HEK293T (cell line): ENCODE measurements around the gene CYREN.
"Not testable (repeated sequence)": the region's sequence is repeated elsewhere in the genome, so short reads cannot be mapped to it uniquely, and the experiment has no call there.

Source experiments
- CTCF ChIA-PET: fragments of 350-600 bp; formaldehyde crosslinking; extraction: SDS; loops from one replicate; lab custom pipeline; 2021; ENCODE audit warnings: antibody characterized with exemption, inconsistent platforms; lab: Yijun Ruan, JAX
- POLR2A ChIA-PET: fragments of 350-600 bp; formaldehyde crosslinking; extraction: SDS; loops from one replicate; lab custom pipeline; 2020; ENCODE audit warnings: antibody characterized with exemption, inconsistent platforms; lab: Yijun Ruan, JAX
- DNase-seq: peaks from one replicate; pipeline ENCODE4 v3.0.0; 2012; ENCODE audit warnings: mixed read lengths; ENCODE audit errors: extremely low spot score
- ARNT ChIP-seq: fragments of 450-650 bp; IDR thresholded peaks from 2 replicates; pipeline ENCODE4 v1.6.1; 2017; ENCODE audit warnings: mild to moderate bottlenecking
- BHLHE40 ChIP-seq: fragments of 450-650 bp; IDR thresholded peaks from 2 replicates; pipeline ENCODE4 v1.6.1; 2016; ENCODE audit warnings: mild to moderate bottlenecking, moderate library complexity, borderline replicate concordance
- CTBP1 ChIP-seq: fragments of 450-650 bp; IDR thresholded peaks from 2 replicates; pipeline ENCODE4 v1.6.1; 2016; ENCODE audit warnings: borderline replicate concordance
- ELF4 ChIP-seq: fragments of 450-650 bp; IDR thresholded peaks from 2 replicates; pipeline ENCODE4 v1.6.1; 2017; ENCODE audit warnings: antibody characterized with exemption
- FOXA1 ChIP-seq: fragments of 450-650 bp; IDR thresholded peaks from 2 replicates; pipeline ENCODE4 v1.6.1; 2016; ENCODE audit warnings: mild to moderate bottlenecking
- FOXK2 ChIP-seq: fragments of 450-650 bp; IDR thresholded peaks from 2 replicates; pipeline ENCODE4 v1.6.1; 2016; ENCODE audit warnings: mild to moderate bottlenecking
- FOXM1 ChIP-seq: fragments of 450-650 bp; IDR thresholded peaks from 2 replicates; pipeline ENCODE4 v1.6.1; 2017; ENCODE audit warnings: mild to moderate bottlenecking, borderline replicate concordance
- HDGF ChIP-seq: fragments of 450-650 bp; IDR thresholded peaks from 2 replicates; pipeline ENCODE4 v1.6.1; 2017; ENCODE audit warnings: antibody characterized with exemption, borderline replicate concordance
- L3MBTL2 ChIP-seq: fragments of 450-650 bp; conservative IDR thresholded peaks from 2 replicates; pipeline ENCODE4 v1.6.1; 2016; ENCODE audit warnings: mild to moderate bottlenecking
- LEF1 ChIP-seq: fragments of 450-650 bp; IDR thresholded peaks from 2 replicates; pipeline ENCODE4 v1.6.1; 2017; ENCODE audit warnings: mild to moderate bottlenecking, borderline replicate concordance
- NFRKB ChIP-seq: fragments of 450-650 bp; IDR thresholded peaks from 2 replicates; pipeline ENCODE4 v1.6.1; 2016; ENCODE audit warnings: mild to moderate bottlenecking, moderate library complexity
- SP1 ChIP-seq: fragments of 450-650 bp; IDR thresholded peaks from 2 replicates; pipeline ENCODE4 v1.6.1; 2017
- SUZ12 ChIP-seq: fragments of 450-650 bp; IDR thresholded peaks from 2 replicates; pipeline ENCODE4 v1.6.1; 2016; ENCODE audit warnings: mild to moderate bottlenecking
- TARDBP ChIP-seq: fragments of 450-650 bp; IDR thresholded peaks from 2 replicates; pipeline ENCODE4 v1.6.1; 2016
- ZNF384 ChIP-seq: fragments of 450-650 bp; IDR thresholded peaks from 2 replicates; pipeline ENCODE4 v1.6.1; 2016
- TF ChIP-seq, protein P1 (sequence below): fragments of 450-650 bp; IDR thresholded peaks from 2 replicates; pipeline ENCODE4 v1.6.1; 2016

CYREN gene

DNA sequence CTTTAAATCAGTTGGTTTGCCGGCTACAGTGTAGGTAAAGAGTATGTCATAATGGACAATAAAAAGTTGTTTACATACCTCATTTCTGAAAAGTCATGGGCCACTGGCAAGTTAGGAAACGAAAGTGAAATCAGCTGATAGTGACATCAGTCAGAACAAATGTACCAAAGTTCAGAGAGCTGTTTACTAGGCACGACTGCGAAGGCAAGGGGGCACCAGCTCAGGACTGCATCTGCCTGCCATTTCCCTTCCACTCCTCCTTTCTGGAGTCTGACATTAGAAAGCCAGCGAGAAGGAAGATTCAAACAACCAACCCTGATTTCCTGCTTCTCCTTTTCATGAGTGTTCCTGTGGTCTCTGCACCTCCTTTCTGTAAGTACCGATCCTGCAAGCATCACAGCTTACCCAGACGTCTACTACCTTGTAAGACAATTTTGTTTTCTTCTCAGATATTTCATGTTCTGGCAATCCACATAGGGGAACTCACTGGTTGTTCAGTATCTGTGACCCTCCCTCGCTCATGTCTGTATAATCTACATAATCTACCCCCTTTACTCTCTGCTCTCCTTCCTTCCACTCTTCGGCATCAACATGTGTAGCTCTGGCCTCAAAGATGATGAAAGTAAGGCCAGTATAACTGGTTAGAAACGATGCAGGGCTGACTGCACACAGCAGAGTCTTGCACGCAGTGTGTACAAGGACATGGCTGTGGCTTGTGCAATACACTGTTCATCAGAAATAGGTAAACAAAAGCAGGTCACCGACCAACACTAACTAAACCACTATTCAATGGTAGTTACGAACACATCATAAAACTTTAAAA lies 22.4 kb downstream of the CYREN start, which contains the start of gene TMEM140:
TMEM140 (plus strand) TSS at position 174 of the 823 bp plus-strand sequence. CDS start 16,370 bp downstream, outside the sequence.
- POLR2A ChIA-PET, result interaction anchor here (1.0 to 1.2 kb wide), 2 partner anchors 12 to 21 kb away, joined by 3 to 4 read pairs; no protein-coding TSS in a partner anchor
- TF ChIP-seq ELF4 (no peak), SP1 (no peak), TARDBP (no peak), L3MBTL2 (no peak), ZNF384 (no peak), NFRKB (no peak), BHLHE40 (no peak), ARNT (no peak), FOXA1 (no peak), HDGF (no peak), LEF1 (no peak), CTBP1 (no peak), FOXK2 (no peak), FOXM1 (no peak)
- no peak for DNase-seq
- CTCF ChIA-PET, result no interaction called here

DNA sequence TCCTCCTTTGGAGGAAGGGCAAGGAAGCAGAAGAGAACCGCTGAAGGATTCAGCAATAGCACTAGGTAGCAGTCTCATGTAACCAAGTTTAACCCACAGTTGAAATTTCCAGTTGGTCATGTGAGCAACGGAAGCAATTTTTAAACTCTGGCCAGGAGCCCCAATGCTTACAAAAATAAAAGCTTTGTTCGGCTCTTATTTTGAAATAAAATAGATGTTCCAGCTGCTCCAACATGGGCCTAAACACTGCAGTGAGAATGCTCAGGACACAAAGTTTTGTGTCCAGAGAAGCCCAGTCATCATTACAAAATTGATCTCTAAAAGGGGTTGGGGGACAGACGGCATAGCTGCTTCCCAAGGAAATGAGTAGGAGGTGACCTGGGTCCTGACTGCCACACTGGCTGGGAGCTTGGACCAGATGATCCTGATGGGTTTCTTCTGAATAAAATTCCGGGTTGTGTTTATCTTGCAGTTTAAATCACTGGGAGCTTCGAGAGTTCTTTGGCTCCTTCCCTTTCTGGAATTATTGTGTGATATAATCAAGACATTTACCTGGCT lies 23.1 kb downstream of the CYREN start:
- ChIA-PET POLR2A (interaction anchor here (1.0 to 1.2 kb wide), 2 partner anchors 13 to 22 kb away, joined by 3 to 4 read pairs; no protein-coding TSS in a partner anchor), CTCF (no interaction called here)
- no peak for TF ChIP-seq ARNT
- TF ChIP-seq L3MBTL2, result no peak
- no peak for TF ChIP-seq FOXK2
- TF ChIP-seq HDGF, result no peak
- no peak for DNase-seq

DNA sequence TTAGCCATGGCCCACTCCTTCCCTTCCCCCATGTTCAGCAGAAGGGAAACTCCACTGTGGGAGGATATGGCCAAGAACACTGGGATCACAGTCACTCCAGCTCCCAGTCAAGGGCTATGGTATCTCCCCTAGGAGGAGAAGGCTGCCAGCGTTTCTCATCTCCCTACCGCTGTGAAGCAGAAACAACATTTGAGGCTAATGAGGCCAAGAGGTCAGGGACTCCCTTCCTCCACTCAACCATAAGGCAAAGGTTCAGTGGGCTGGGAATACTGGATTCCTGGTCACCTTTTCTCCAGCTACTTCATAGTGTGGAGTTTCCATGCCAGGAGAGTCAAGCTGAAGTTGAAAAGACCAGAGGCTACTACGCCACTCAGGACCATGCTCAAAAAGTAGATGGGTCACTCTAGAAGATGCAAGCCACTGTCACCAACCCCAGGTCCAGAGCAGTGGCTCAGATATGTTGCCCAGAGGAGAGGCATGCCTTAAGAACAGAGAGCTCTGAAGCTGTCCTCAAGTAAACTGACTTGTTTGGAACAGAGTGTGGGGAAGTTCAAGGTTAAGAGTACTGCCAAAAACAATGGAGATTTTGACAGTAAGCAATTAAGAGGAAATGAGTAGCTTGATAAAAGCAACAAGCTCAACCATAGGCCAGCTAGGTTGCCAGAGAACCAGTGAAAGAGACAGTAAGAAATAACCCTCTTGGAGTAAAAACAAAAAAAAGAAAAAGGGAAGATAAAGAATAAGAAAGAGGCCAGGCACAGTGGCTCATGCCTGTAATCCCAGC lies 26.4 kb downstream of the CYREN start:
- no peak for DNase-seq
- no peak for TF ChIP-seq CTBP1
- TF ChIP-seq HDGF, result no peak
- no peak for TF ChIP-seq SUZ12
- no peak for TF ChIP-seq TARDBP
- no peak for TF ChIP-seq BHLHE40
- no peak for TF ChIP-seq L3MBTL2
- TF ChIP-seq ZNF384, result no peak
- no peak for TF ChIP-seq ARNT
- no peak for TF ChIP-seq ELF4
- no peak for TF ChIP-seq FOXA1
- TF ChIP-seq, protein P1, sequence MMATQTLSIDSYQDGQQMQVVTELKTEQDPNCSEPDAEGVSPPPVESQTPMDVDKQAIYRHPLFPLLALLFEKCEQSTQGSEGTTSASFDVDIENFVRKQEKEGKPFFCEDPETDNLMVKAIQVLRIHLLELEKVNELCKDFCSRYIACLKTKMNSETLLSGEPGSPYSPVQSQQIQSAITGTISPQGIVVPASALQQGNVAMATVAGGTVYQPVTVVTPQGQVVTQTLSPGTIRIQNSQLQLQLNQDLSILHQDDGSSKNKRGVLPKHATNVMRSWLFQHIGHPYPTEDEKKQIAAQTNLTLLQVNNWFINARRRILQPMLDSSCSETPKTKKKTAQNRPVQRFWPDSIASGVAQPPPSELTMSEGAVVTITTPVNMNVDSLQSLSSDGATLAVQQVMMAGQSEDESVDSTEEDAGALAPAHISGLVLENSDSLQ, result no peak
- no peak for TF ChIP-seq FOXM1
- no peak for TF ChIP-seq FOXK2
- TF ChIP-seq LEF1, result no peak
- no peak for TF ChIP-seq NFRKB
- no peak for TF ChIP-seq SP1
- ChIA-PET POLR2A (no interaction called here), CTCF (interaction anchor here (0.7 kb wide), 1 partner anchor 25 kb away, joined by 5 read pairs; no protein-coding TSS in a partner anchor)

DNA sequence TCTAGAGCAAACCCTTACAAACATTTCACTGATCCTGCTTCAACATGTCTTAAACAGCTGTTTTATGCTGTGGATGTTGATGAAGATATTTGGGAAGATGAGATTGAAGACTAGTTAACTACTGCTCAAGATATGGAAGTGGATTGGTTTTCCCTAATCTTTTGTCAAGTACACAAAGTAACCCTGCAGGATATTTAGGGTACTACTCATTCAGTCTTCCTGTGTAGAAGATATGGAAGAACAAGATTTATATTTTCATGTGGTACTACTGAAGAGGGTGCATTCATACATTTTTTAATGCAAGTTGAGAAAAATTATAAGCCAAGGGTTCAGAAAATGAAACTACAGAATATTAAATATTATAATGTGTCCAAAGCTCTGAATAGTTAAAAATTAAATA lies 40.9 kb downstream of the CYREN start:
- no peak for DNase-seq
- POLR2A ChIA-PET, result no interaction called here
- CTCF ChIA-PET, result no interaction called here
- no peak for TF ChIP-seq HDGF
- TF ChIP-seq SUZ12, result no peak
- no peak for TF ChIP-seq SP1
- no peak for TF ChIP-seq ELF4
- no peak for TF ChIP-seq BHLHE40
- TF ChIP-seq ARNT, result no peak
- TF ChIP-seq L3MBTL2, result no peak
- no peak for TF ChIP-seq TARDBP

DNA sequence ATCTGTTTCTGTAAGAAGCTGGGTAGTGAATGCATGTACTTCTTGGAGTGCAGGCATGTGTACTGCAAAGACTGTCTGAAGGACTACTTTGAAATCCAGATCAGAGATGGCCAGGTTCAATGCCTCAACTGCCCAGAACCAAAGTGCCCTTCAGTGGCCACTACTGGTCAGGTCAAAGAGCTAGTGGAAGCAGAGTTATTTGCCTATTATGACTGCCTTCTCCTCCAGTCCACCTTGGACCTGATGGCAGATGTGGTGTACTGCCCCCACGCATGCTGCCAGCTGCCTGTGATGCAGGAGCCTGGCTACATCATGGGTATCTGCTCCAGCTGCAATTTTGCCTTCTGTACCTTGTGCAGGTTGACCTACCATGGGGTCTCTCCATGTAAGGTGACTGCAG lies 41.6 kb downstream of the CYREN start:
- TF ChIP-seq SP1 (no peak), HDGF (no peak), BHLHE40 (no peak), ZNF384 (no peak), FOXK2 (no peak), ARNT (no peak), CTBP1 (no peak), TARDBP (no peak), L3MBTL2 (no peak), FOXM1 (no peak), ELF4 (no peak), FOXA1 (no peak), NFRKB (no peak), LEF1 (no peak), SUZ12 (no peak)
- TF ChIP-seq, protein P1, result no peak
- ChIA-PET CTCF (no interaction called here), POLR2A (no interaction called here)
- no peak for DNase-seq

DNA sequence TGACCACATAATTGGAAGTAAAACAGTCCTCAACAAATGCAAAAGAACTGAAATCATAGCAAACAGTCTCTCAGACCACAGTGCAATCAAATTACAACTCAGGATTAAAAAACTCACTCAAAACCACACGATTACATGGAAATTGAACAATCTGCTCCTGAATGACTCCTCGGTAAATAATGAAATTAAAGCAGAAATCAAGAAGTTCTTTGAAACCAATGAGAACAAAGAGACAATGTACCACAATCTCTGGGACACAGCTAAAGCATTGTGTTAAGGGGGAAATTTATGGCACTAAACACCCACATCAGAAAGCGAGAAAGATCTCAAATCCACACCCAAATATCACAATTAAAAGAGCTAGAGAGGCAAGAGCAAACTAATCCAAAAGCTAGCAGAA lies 45.9 kb downstream of the CYREN start:
- DNase-seq, POLR2A ChIA-PET, CTCF ChIA-PET: not testable (repeated sequence)
